ENCODE data around the gene UNG.
"Not testable (repeated sequence)": the region's sequence is repeated elsewhere in the genome, so short reads cannot be mapped to it uniquely, and the experiment has no call there.

The UNG gene

DNA sequence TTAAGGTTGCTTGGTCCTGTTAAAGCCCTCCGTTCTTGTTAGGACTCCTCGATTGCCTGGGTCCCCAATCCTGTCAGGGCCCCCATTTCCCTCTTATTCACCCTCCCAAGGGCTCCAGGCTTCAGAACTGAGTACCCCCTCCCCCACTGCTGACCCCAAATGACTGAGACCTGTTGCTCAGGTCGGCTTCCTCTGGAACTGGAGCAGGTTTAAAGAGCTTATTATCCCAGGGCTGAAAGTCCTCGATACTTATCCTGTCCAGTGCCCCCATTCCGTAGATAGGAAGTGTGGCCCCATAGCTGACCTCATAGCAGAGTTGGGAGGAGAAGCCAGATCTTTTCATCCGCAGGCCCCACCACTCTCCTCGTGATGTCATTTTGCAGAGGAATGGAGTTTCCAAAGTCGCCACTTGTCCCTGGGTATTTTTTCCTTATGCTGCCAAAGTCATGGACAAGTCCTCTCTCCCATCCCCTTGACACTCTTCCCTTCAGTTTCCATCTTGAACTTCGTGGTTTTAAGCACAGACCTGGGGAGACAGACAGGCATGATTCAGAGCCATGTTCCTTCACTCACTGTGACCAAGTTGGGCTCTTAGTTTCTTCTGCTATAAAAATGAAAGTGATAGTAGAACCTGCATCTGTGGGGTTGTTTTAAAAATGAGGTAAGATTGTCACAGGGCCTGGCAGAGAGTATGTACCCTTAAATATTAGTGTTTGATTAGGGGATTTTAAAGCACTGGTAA is 43.8 kb upstream of the UNG start:
- peak overlapping the region; percentile 96 for H3K4me3 ChIP-seq (replicated peaks; ENCODE audit: insufficient read depth, low read length)
- H3K27ac ChIP-seq (replicated peaks): peak overlapping the region; percentile 72

DNA sequence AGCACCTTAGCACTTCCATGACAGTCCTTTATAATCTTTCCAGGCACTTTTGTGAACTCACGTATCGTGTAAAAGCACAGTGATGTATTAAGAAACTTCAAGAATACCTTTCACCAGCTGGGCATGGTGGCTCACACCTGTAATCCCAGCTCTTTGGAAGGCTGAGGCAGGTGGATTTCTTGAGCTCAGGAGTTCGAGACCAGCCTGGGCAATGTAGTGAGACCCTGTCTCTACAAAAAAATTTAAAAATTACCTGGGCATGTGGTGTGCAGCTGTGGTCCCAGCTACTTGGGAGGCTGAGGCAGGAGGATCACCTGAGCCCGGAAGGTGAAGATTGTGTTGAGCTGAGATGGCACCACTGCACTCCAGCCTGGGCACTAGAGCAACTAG is 43.3 kb upstream of the UNG start:
- not testable (repeated sequence) for H3K27me3 ChIP-seq (ENCODE audit: insufficient read depth, poor library complexity, severe bottlenecking); DNase-seq (ENCODE audit: low read depth in 1 of 2, low spot score in 1 of 2); H3K4me3 ChIP-seq (replicated peaks; ENCODE audit: insufficient read depth, low read length)
- H3K27ac ChIP-seq (replicated peaks): peak overlapping the region; percentile 72

More for the DNA sequence above, 43.8 kb upstream of the UNG start:
- no peak for TF ChIP-seq POLR2AphosphoS5 (IDR thresholded peaks at IDR 0.05; ENCODE audit: low read depth)
- TF ChIP-seq SPI1 (IDR thresholded peaks at IDR 0.05; ENCODE audit: borderline replicate concordance, low read depth): no peak
- TF ChIP-seq, protein P1, sequence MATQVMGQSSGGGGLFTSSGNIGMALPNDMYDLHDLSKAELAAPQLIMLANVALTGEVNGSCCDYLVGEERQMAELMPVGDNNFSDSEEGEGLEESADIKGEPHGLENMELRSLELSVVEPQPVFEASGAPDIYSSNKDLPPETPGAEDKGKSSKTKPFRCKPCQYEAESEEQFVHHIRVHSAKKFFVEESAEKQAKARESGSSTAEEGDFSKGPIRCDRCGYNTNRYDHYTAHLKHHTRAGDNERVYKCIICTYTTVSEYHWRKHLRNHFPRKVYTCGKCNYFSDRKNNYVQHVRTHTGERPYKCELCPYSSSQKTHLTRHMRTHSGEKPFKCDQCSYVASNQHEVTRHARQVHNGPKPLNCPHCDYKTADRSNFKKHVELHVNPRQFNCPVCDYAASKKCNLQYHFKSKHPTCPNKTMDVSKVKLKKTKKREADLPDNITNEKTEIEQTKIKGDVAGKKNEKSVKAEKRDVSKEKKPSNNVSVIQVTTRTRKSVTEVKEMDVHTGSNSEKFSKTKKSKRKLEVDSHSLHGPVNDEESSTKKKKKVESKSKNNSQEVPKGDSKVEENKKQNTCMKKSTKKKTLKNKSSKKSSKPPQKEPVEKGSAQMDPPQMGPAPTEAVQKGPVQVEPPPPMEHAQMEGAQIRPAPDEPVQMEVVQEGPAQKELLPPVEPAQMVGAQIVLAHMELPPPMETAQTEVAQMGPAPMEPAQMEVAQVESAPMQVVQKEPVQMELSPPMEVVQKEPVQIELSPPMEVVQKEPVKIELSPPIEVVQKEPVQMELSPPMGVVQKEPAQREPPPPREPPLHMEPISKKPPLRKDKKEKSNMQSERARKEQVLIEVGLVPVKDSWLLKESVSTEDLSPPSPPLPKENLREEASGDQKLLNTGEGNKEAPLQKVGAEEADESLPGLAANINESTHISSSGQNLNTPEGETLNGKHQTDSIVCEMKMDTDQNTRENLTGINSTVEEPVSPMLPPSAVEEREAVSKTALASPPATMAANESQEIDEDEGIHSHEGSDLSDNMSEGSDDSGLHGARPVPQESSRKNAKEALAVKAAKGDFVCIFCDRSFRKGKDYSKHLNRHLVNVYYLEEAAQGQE (IDR thresholded peaks at IDR 0.05; ENCODE audit: insufficient replicate concordance, low read depth): no peak
- TF ChIP-seq, protein P2, sequence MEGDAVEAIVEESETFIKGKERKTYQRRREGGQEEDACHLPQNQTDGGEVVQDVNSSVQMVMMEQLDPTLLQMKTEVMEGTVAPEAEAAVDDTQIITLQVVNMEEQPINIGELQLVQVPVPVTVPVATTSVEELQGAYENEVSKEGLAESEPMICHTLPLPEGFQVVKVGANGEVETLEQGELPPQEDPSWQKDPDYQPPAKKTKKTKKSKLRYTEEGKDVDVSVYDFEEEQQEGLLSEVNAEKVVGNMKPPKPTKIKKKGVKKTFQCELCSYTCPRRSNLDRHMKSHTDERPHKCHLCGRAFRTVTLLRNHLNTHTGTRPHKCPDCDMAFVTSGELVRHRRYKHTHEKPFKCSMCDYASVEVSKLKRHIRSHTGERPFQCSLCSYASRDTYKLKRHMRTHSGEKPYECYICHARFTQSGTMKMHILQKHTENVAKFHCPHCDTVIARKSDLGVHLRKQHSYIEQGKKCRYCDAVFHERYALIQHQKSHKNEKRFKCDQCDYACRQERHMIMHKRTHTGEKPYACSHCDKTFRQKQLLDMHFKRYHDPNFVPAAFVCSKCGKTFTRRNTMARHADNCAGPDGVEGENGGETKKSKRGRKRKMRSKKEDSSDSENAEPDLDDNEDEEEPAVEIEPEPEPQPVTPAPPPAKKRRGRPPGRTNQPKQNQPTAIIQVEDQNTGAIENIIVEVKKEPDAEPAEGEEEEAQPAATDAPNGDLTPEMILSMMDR (IDR thresholded peaks at IDR 0.05; ENCODE audit: insufficient read depth, low read length): no peak
- no peak for TF ChIP-seq GABPA (IDR thresholded peaks at IDR 0.05; ENCODE audit: low read depth)
- H3K27me3 ChIP-seq (ENCODE audit: insufficient read depth, poor library complexity, severe bottlenecking): no peaks in the 10 kb centered on the region
- DNase-seq (ENCODE audit: low read depth in 1 of 2, low spot score in 1 of 2): no peak

DNA sequence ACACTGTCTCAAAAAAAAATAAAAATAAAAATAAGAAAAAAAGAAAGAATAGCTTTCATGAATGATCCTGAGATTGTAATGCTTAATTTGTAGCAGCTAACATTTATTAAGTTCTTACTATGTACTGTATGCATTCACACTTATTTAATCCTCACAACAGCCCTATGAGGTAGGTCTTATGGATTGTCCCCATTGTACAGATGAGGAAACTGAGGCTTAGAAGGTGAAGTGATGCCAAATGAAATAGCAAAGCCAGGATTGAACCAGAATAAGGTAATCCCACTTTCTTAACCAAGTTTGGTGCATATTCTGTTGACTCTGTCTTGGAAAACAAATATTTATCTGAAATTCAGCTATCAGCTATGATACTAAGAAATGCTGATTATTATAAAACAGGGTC is 42.9 kb upstream of the UNG start:
- H3K4me3 ChIP-seq (replicated peaks; ENCODE audit: insufficient read depth, low read length): no peak overlapping the region
- no peaks in the 10 kb centered on the region for H3K27me3 ChIP-seq (ENCODE audit: insufficient read depth, poor library complexity, severe bottlenecking)
- TF ChIP-seq GABPA (IDR thresholded peaks at IDR 0.05; ENCODE audit: low read depth): no peak
- TF ChIP-seq POLR2AphosphoS5 (IDR thresholded peaks at IDR 0.05; ENCODE audit: low read depth): no peak
- TF ChIP-seq, protein P2 (IDR thresholded peaks at IDR 0.05; ENCODE audit: insufficient read depth, low read length): no peak
- TF ChIP-seq SPI1 (IDR thresholded peaks at IDR 0.05; ENCODE audit: borderline replicate concordance, low read depth): no peak
- TF ChIP-seq, protein P1 (IDR thresholded peaks at IDR 0.05; ENCODE audit: insufficient replicate concordance, low read depth): no peak
- DNase-seq (ENCODE audit: low read depth in 1 of 2, low spot score in 1 of 2): no peak
- no peak overlapping the region for H3K27ac ChIP-seq (replicated peaks)

DNA sequence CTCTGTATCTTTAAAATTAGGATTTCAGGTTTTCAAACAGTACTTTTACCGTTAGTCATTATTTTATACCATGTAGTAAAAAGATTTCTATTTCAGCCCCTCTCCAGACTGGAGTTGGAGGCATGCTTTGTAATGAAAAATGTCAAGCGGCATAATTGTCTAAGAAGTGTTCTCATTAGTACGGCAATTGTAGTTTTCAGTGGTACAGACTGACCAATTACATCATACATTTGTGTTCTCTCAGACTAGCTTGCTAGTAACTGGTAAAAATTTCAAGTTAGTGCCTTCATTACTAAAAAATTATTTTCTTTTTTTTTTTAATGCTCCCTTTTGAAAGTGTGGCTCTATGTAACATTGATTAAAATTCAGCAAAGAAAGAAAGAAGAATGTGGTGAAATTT is 40.5 kb upstream of the UNG start:
- Histone ChIP-seq H3K27me3 (ENCODE audit: insufficient read depth, poor library complexity, severe bottlenecking) (no peaks in the 10 kb centered on the region), H3K4me3 (replicated peaks; ENCODE audit: insufficient read depth, low read length) (no peak overlapping the region), H3K27ac (replicated peaks) (no peak overlapping the region)
- TF ChIP-seq GABPA (IDR thresholded peaks at IDR 0.05; ENCODE audit: low read depth) (no peak), SPI1 (IDR thresholded peaks at IDR 0.05; ENCODE audit: borderline replicate concordance, low read depth) (no peak)
- no peak for DNase-seq (ENCODE audit: low read depth in 1 of 2, low spot score in 1 of 2)

DNA sequence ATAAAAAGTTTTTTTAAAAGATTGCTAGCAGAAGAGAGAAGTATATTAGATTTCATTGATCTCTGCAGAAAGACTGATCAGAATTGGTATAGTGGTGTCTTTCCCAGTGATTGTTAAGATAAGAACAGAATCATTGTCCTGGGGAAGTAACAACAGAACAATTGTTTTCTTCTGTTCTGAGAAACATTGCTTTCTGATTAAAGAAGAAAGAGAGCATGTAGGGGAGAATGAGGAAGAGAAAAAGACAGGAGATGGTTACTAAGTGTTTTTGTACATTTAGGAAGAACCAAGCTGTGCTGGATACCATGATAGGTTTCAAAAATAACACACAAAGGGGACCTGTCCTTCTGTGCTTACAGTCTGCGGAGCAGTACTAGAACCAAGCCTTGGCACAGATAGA is 40.0 kb upstream of the UNG start:
- Histone ChIP-seq H3K27ac (replicated peaks) (no peak overlapping the region), H3K27me3 (ENCODE audit: insufficient read depth, poor library complexity, severe bottlenecking) (no peaks in the 10 kb centered on the region), H3K4me3 (replicated peaks; ENCODE audit: insufficient read depth, low read length) (no peak overlapping the region)
- TF ChIP-seq SPI1 (IDR thresholded peaks at IDR 0.05; ENCODE audit: borderline replicate concordance, low read depth) (no peak), GABPA (IDR thresholded peaks at IDR 0.05; ENCODE audit: low read depth) (no peak), POLR2AphosphoS5 (IDR thresholded peaks at IDR 0.05; ENCODE audit: low read depth) (no peak)
- TF ChIP-seq, protein P2 (IDR thresholded peaks at IDR 0.05; ENCODE audit: insufficient read depth, low read length): no peak
- TF ChIP-seq, protein P1 (IDR thresholded peaks at IDR 0.05; ENCODE audit: insufficient replicate concordance, low read depth): no peak
- no peak for DNase-seq (ENCODE audit: low read depth in 1 of 2, low spot score in 1 of 2)

All from HL-60 (cell line).